Left lung (tissue), 10 donors: ENCODE data around the gene SHANK2. TPM values are rescaled to one million over a fixed set of nuclear protein-coding genes. Genes with fewer than 3 reads are reported as not detected.

Experiments used
- ATAC-seq: fragments of 200-7000 bp; cut with Tn5 transposase; one replicate; pipeline ENCODE4 v1.9.1; 2020; ENCODE audit warnings: moderate library complexity
- DNase-seq, 4 donors: peaks; one replicate each; pipeline ENCODE4 v3.0.0-alpha.2; 2013 to 2020
- H3K27ac ChIP-seq, 2 donors: fragments of 200-600 bp; sonication (generic) in 1 of 2; one replicate each; pipeline versions ENCODE4 v1.5.0 to v1.8.0; 2020 to 2021
- H3K27me3 ChIP-seq, 2 donors: fragments of 200-600 bp; sonication (generic) in 1 of 2; one replicate each; pipeline versions ENCODE4 v1.5.0 to v1.8.0; 2020 to 2021
- H3K36me3 ChIP-seq, 2 donors: fragments of 200-600 bp; sonication (generic) in 1 of 2; one replicate each; pipeline versions ENCODE4 v1.5.0 to v1.8.0; 2020 to 2021
- H3K4me1 ChIP-seq, 2 donors: fragments of 200-600 bp; one replicate each; pipeline ENCODE4 v1.8.0; 2021
- H3K4me3 ChIP-seq, 2 donors: fragments of 200-600 bp; sonication (generic) in 1 of 2; one replicate each; pipeline versions ENCODE4 v1.5.0 to v1.8.0; 2020 to 2021; ENCODE audit warnings: mild to moderate bottlenecking in 1 of 2
- H3K9me3 ChIP-seq, 2 donors: fragments of 200-600 bp; sonication (generic) in 1 of 2; one replicate each; pipeline versions ENCODE4 v1.5.0 to v1.8.0; 2020 to 2021
- intact Hi-C, 2 donors: fragments of 100-400 bp; cut with DNase I; formaldehyde crosslinking; loops; one replicate each; pipeline versions ENCODE4 v1.11.2 to v1.14.2; 2022
- polyA plus RNA-seq, 6 donors: library from polyadenylated mRNA; unstranded; fragments of 120-200 nt; gene quantifications; one replicate each; pipeline ENCODE4 v1.2.1, GENCODE V29; 2013; ENCODE audit not compliant: insufficient read length in 6 of 6
- total RNA-seq, 2 donors: library from RNA; stranded (reverse); fragmentation: NEBNext Ultra II Directional; extraction: Animal tissue kit (Norgen Biotek cat#: 25700); gene quantifications; one replicate each; pipeline ENCODE4 v1.2.1, GENCODE V29; 2021
- TF ChIP-seq, protein P1 (sequence below), 2 donors: fragments of 200-600 bp; sonication (generic) in 1 of 2; IDR thresholded peaks; one replicate each; pipeline versions ENCODE4 v1.5.0 to v1.8.0; 2021; ENCODE audit warnings: antibody characterized with exemption in 2 of 2
- donor health status: DM: no; HTN: yes; CAD: no.
- donor health status: DM: no; HTN: no; CAD: no.

Gene SHANK2
- total and polyA plus RNA-seq, 8 donors: 22.0 to 44.0 (median 26.5) TPM

- Histone ChIP-seq H3K4me3 (no peak overlapping the region), H3K27ac (no peak overlapping the region), H3K36me3 (no peaks in the 10 kb centered on the region), H3K9me3 (peaks cover 0 to 16% of the 10 kb centered on the region in 2 donors), H3K4me1 (no peaks in the 10 kb centered on the region), H3K27me3 (peaks cover 0 to 24% of the 10 kb centered on the region in 2 donors)
- ATAC-seq (peak; percentile 62), DNase-seq (no peak)
- TF ChIP-seq, protein P1, sequence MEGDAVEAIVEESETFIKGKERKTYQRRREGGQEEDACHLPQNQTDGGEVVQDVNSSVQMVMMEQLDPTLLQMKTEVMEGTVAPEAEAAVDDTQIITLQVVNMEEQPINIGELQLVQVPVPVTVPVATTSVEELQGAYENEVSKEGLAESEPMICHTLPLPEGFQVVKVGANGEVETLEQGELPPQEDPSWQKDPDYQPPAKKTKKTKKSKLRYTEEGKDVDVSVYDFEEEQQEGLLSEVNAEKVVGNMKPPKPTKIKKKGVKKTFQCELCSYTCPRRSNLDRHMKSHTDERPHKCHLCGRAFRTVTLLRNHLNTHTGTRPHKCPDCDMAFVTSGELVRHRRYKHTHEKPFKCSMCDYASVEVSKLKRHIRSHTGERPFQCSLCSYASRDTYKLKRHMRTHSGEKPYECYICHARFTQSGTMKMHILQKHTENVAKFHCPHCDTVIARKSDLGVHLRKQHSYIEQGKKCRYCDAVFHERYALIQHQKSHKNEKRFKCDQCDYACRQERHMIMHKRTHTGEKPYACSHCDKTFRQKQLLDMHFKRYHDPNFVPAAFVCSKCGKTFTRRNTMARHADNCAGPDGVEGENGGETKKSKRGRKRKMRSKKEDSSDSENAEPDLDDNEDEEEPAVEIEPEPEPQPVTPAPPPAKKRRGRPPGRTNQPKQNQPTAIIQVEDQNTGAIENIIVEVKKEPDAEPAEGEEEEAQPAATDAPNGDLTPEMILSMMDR (IDR thresholded peaks at IDR 0.05): no peak
- intact Hi-C loops: no loop called here
Measured at GRCh38 chr11:71269603-71270511, 17.5 kb upstream of the SHANK2 start.

DNA sequence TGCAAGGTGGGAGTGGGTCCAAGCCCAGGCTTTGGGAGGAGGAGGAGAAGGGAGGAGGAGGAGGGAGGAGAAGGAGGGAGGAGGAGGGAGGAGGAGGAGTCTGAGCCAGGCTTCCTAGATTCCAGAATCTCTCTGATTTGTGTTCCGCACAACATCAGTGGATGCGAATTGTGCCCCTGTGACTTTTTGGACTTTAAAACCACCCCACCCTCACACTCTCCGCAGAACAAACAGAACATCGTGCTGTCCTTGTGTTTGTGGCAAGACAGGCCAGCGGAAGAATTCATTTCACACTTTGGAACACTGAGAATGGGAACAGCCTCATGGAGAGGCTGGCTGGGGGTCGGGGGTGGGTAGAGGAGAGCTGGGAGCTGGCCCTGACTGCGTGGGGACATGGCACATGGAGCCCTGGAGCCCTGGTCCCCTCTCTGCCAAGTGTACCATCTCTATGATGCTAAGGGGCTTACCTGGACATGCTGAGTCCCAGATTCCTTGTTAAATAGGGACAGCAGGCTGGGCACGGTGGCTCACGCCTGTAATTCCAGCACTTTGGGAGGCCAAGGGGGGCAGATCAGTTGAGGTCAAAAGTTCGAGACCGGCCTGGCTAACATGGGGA lies 16.4 kb upstream of the SHANK2 start:
- no peak for DNase-seq
- H3K27ac ChIP-seq: no peak overlapping the region
- H3K4me1 ChIP-seq: no peaks in the 10 kb centered on the region
- H3K4me3 ChIP-seq: no peak overlapping the region
- no peaks in the 10 kb centered on the region for H3K36me3 ChIP-seq
- peaks cover 0 to 28% of the 10 kb centered on the region in 2 donors for H3K27me3 ChIP-seq
- TF ChIP-seq, protein P1 (IDR thresholded peaks at IDR 0.05): no peak
- H3K9me3 ChIP-seq: peaks cover 0 to 7% of the 10 kb centered on the region in 2 donors
- intact Hi-C loops: no loop called here
- ATAC-seq: no peak

DNA sequence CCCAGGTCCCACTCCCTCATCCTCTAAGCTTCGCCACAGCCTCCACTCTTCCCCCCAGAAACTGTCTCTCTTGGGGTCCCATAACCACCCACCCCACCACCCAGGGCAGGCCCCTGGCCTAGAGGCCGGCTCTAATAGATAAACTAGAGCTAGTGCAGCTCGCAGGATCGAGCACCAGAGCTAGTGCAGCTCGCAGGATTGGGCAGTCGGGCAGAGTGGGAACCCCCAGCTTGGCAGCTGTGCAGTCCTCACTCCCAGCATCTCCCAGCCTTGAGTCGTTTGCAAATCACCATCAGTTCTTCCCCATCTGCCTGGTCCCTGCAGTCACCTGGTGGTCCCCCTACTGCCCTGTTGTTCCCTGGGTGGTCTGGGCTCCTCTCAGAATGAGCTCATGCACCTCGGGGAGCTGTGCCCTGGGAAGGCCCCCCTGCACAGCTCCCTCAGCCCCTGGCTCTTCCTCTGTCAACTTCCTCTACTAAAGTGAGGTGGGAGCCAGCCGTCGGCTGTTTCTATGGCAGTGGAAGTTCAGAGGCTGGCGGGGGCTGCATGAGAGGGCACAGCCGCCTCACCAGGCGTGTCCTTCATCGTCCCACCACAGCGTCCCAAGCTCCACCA lies 15.5 kb upstream of the SHANK2 start:
- ATAC-seq: no peak
- H3K36me3 ChIP-seq: no peaks in the 10 kb centered on the region
- H3K4me3 ChIP-seq: no peak overlapping the region
- peaks cover 0 to 30% of the 10 kb centered on the region in 2 donors for H3K27me3 ChIP-seq
- no peaks in the 10 kb centered on the region for H3K4me1 ChIP-seq
- no peaks in the 10 kb centered on the region for H3K9me3 ChIP-seq
- intact Hi-C loops: no loop called here
- H3K27ac ChIP-seq: no peak overlapping the region
- no peak for DNase-seq
- TF ChIP-seq, protein P1 (IDR thresholded peaks at IDR 0.05): no peak

- Histone ChIP-seq H3K4me1 (no peaks in the 10 kb centered on the region), H3K9me3 (no peaks in the 10 kb centered on the region), H3K36me3 (no peaks in the 10 kb centered on the region), H3K27me3 (peaks cover 0 to 30% of the 10 kb centered on the region in 2 donors), H3K27ac (no peak overlapping the region), H3K4me3 (no peak overlapping the region)
- intact Hi-C loops: no loop called here
- ATAC-seq (peak; percentile 94), DNase-seq (peak in 1 of 4 donors; percentile 79)
- TF ChIP-seq, protein P1 (IDR thresholded peaks at IDR 0.05): no peak
Measured at GRCh38 chr11:71266114-71266833, 13.9 kb upstream of the SHANK2 start.
